OCI-LY3 (cell line): Measurements from ENCODE around the gene ZDHHC24.
"Not testable (repeated sequence)": the region's sequence is repeated elsewhere in the genome, so short reads cannot be mapped to it uniquely, and the experiment has no call there.

ENCODE experiments used
- H2AFZ ChIP-seq: fragments of 200-600, 300-600 bp; shearing (Covaris generic); 2 replicates; pipeline ENCODE4 v1.6.0; 2014; ENCODE audit warnings: antibody characterized with exemption, low read depth, low read length
- H3K27ac ChIP-seq: fragments of 200-600, 300-600 bp; sonication (generic); 2 replicates; pipeline ENCODE4 v1.5.1; 2014; ENCODE audit warnings: mild to moderate bottlenecking, low read length, moderate library complexity, mixed read lengths
- H3K27me3 ChIP-seq: fragments of 200-600, 300-600 bp; sonication (generic); 2 replicates; pipeline ENCODE4 v1.6.1; 2014; ENCODE audit warnings: low read depth, low read length, mixed read lengths
- H3K36me3 ChIP-seq: fragments of 200-600, 300-600 bp; sonication (generic); replicated peaks from 2 replicates; pipeline ENCODE3; 2014; ENCODE audit warnings: low read depth, low read length, mixed read lengths
- H3K4me1 ChIP-seq: fragments of 300-600, 200-600 bp; sonication (generic); 2 replicates; pipeline ENCODE4 v1.6.1; 2014; ENCODE audit warnings: low read length, mixed read lengths
- H3K4me2 ChIP-seq: fragments of 200-600, 300-600 bp; sonication (generic); 2 replicates; pipeline ENCODE4 v1.6.1; 2014; ENCODE audit warnings: low read length, mixed read lengths
- H3K4me3 ChIP-seq: fragments of 300-600, 200-600 bp; sonication (generic); 2 replicates; pipeline ENCODE4 v1.5.1; 2014; ENCODE audit warnings: antibody characterized with exemption, mild to moderate bottlenecking, low read length, moderate library complexity
- H3K79me2 ChIP-seq: fragments of 300-600, 200-600 bp; shearing (Covaris generic); 2 replicates; pipeline ENCODE4 v1.6.1; 2014; ENCODE audit warnings: mild to moderate bottlenecking, low read length, mixed read lengths
- H3K9ac ChIP-seq: fragments of 300-600, 200-600 bp; shearing (Covaris generic); 2 replicates; pipeline ENCODE4 v1.6.0; 2014; ENCODE audit warnings: mild to moderate bottlenecking, low read length, moderate library complexity
- H3K9me3 ChIP-seq: fragments of 200-600, 300-600 bp; shearing (Covaris generic); 2 replicates; pipeline ENCODE4 v1.6.1; 2014; ENCODE audit warnings: low read length, mixed read lengths; ENCODE audit not compliant: insufficient read depth
- H4K20me1 ChIP-seq: fragments of 200-600, 300-600 bp; sonication (generic); 2 replicates; pipeline ENCODE4 v1.6.1; 2016; ENCODE audit warnings: low read length, mixed read lengths; ENCODE audit not compliant: insufficient read depth
- EZH2phosphoT487 ChIP-seq: fragments of 200-600 bp; shearing (Covaris generic); IDR thresholded peaks from 2 replicates; pipeline ENCODE4 v1.6.1; 2018; ENCODE audit warnings: antibody characterized with exemption, mixed run types, low read depth
- TF ChIP-seq, protein P1 (sequence below): fragments of 200-600, 300-600 bp; sonication (generic); IDR thresholded peaks from 2 replicates; pipeline ENCODE4 v1.5.1; 2014; ENCODE audit warnings: antibody characterized with exemption, low read length, low read depth

Gene ZDHHC24

DNA sequence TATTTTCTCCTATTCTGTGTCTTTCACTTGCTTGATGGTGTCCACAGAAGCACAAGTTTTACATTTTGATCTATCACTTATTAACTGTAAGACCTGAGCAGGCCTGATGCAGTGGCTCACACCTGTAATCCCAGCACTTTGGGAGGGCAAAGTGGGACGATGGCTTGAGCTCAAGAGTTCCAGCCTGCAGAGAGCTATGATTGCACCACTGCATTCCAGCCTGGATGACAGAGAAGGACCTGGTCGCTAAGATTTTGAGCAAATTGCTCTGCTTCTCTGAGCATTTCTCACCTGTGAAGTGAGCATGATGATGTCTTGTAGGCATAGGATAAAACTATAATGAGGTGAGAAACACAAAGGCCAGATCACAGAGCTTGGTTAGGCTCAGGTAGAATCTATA is 40.3 kb upstream of the ZDHHC24 start:
- no peak overlapping the region for H3K27ac ChIP-seq
- H3K9me3 ChIP-seq: peaks cover 5% of the 10 kb centered on the region; the same call in 1 of the 2 replicates
- H3K9ac ChIP-seq: no peak overlapping the region
- H2AFZ ChIP-seq: no peak overlapping the region
- no peak overlapping the region for H3K4me3 ChIP-seq
- TF ChIP-seq, protein P1, sequence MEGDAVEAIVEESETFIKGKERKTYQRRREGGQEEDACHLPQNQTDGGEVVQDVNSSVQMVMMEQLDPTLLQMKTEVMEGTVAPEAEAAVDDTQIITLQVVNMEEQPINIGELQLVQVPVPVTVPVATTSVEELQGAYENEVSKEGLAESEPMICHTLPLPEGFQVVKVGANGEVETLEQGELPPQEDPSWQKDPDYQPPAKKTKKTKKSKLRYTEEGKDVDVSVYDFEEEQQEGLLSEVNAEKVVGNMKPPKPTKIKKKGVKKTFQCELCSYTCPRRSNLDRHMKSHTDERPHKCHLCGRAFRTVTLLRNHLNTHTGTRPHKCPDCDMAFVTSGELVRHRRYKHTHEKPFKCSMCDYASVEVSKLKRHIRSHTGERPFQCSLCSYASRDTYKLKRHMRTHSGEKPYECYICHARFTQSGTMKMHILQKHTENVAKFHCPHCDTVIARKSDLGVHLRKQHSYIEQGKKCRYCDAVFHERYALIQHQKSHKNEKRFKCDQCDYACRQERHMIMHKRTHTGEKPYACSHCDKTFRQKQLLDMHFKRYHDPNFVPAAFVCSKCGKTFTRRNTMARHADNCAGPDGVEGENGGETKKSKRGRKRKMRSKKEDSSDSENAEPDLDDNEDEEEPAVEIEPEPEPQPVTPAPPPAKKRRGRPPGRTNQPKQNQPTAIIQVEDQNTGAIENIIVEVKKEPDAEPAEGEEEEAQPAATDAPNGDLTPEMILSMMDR: no peak
- TF ChIP-seq EZH2phosphoT487: no peak
- H4K20me1 ChIP-seq: no peaks in the 10 kb centered on the region
- no peaks in the 10 kb centered on the region for H3K4me1 ChIP-seq
- no peak overlapping the region for H3K4me2 ChIP-seq
- H3K27me3 ChIP-seq: no peaks in the 10 kb centered on the region
- no peaks in the 10 kb centered on the region for H3K36me3 ChIP-seq
- H3K79me2 ChIP-seq: no peaks in the 10 kb centered on the region

- H3K9ac ChIP-seq, H3K4me1 ChIP-seq, H3K4me2 ChIP-seq, H2AFZ ChIP-seq, H4K20me1 ChIP-seq, H3K27ac ChIP-seq, H3K27me3 ChIP-seq, H3K36me3 ChIP-seq, H3K9me3 ChIP-seq, H3K79me2 ChIP-seq, H3K4me3 ChIP-seq: not testable (repeated sequence)
Observed at GRCh38 chr11:66585447-66585846, 39.6 kb upstream of the ZDHHC24 start.

GRCh38 chr11:66582565-66583147 is 36.8 kb upstream of the ZDHHC24 start:
- H2AFZ ChIP-seq, H3K4me1 ChIP-seq, H3K4me2 ChIP-seq, H3K4me3 ChIP-seq, H3K27me3 ChIP-seq, H3K36me3 ChIP-seq, H3K9ac ChIP-seq, H3K9me3 ChIP-seq, H3K79me2 ChIP-seq, H4K20me1 ChIP-seq, H3K27ac ChIP-seq: not testable (repeated sequence)

DNA sequence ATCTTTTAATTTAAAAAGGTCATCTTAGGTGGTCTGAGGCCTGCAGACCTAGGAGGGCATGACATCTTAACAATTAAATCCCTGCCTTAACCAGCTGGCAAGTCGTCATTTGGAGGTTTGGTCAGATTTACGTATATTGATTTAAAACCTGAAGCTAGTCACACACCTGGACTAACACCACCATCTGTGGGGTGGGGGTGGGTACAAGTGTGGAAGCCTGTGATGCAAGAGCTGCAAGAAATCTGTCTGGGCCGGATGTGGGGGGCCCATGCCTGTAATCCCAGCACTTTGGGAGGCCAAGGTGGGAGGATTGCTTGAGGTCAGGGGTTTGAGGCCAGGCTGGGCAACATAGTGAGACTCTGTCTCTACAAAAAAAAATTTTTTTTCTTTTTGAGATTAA is 35.4 kb upstream of the ZDHHC24 start:
- no peaks in the 10 kb centered on the region for H3K79me2 ChIP-seq
- peaks cover 5% of the 10 kb centered on the region; the same call in 1 of the 2 replicates for H3K9me3 ChIP-seq
- no peak overlapping the region for H3K4me3 ChIP-seq
- no peak for TF ChIP-seq EZH2phosphoT487
- H3K36me3 ChIP-seq: no peaks in the 10 kb centered on the region
- H3K4me1 ChIP-seq: no peaks in the 10 kb centered on the region
- no peak overlapping the region for H2AFZ ChIP-seq
- no peaks in the 10 kb centered on the region for H4K20me1 ChIP-seq
- H3K9ac ChIP-seq: no peak overlapping the region
- no peak overlapping the region for H3K27ac ChIP-seq
- H3K27me3 ChIP-seq: no peaks in the 10 kb centered on the region
- H3K4me2 ChIP-seq: no peak overlapping the region

DNA sequence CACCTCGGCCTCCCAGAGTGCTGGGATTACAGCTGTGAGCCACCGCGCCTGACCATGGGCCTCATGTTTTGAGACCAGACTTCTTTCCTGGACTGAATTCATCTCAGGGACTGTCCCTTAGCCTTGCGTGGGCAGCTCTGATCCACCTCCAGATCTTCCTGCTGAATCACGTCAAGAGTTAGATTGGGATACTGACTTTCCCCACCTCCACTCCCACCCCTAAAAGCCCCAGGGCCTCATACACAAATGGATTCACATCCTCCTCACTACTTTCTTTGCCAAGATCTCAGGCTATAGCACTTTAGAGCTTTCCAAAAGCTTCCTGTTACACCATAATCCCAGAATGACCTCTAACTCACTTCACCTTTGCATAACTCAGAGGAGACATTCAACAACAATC is 35.0 kb upstream of the ZDHHC24 start:
- H3K4me3 ChIP-seq: no peak overlapping the region
- no peak overlapping the region for H3K27ac ChIP-seq
- no peaks in the 10 kb centered on the region for H4K20me1 ChIP-seq
- H3K4me2 ChIP-seq: no peak overlapping the region
- no peaks in the 10 kb centered on the region for H3K36me3 ChIP-seq
- peaks cover 5% of the 10 kb centered on the region; the same call in 1 of the 2 replicates for H3K9me3 ChIP-seq
- no peaks in the 10 kb centered on the region for H3K79me2 ChIP-seq
- no peak overlapping the region for H3K9ac ChIP-seq
- no peaks in the 10 kb centered on the region for H3K4me1 ChIP-seq
- no peaks in the 10 kb centered on the region for H3K27me3 ChIP-seq
- TF ChIP-seq, protein P1: no peak
- no peak for TF ChIP-seq EZH2phosphoT487
- H2AFZ ChIP-seq: no peak overlapping the region
